ENCODE results near the gene EBF3. TPM values are rescaled to one million over a fixed set of nuclear protein-coding genes. Genes with fewer than 3 reads are reported as not detected.

EBF3 gene
- total RNA-seq, 2 donors from 2014 or later: 0.12 to 0.80 TPM

DNA sequence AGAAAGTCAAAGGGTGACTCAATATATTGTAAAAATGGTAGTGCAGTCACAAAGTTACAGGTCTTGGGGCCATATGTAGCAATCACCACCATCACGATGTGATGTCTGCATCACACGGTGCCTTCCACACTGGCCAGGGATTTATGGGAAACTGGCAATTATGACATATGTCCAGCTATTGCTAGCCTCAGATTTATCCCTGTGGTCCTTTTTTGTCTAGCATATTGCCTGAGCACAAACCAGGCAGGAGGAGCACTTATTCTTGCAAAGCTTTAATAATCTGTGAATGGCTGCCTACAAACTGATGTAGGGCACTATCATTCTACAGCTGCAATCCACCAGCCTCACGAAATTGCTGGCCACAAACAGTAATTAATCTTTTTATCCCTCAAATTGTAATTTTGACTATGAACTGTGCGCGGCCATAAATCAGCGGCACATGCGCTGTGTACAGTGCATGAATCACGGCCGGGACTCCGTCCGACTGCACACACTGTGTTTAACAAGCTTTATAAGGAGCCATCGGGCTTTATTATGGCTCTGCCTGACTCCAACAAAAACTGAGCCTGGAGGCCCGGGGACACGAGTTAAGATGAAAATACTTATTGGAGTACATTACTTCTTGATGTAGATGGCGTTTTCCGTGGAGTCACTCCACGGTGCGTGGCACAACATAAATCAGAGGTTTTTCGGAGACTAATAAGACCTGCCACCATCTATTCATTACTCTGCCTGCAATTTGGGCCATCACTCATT, 115.2 kb downstream of the EBF3 start:
- no peak for DNase-seq
- Histone ChIP-seq H3K27ac (no peak overlapping the region), H3K9ac (ENCODE audit: low read depth in 2 of 2, low read length in 2 of 2) (no peak overlapping the region), H3K4me3 (no peak overlapping the region), H3K27me3 (no peaks in the 10 kb centered on the region), H3K4me1 (no peaks in the 10 kb centered on the region), H3K9me3 (no peaks in the 10 kb centered on the region), H3K36me3 (no peaks in the 10 kb centered on the region)
- TF ChIP-seq, protein P1, sequence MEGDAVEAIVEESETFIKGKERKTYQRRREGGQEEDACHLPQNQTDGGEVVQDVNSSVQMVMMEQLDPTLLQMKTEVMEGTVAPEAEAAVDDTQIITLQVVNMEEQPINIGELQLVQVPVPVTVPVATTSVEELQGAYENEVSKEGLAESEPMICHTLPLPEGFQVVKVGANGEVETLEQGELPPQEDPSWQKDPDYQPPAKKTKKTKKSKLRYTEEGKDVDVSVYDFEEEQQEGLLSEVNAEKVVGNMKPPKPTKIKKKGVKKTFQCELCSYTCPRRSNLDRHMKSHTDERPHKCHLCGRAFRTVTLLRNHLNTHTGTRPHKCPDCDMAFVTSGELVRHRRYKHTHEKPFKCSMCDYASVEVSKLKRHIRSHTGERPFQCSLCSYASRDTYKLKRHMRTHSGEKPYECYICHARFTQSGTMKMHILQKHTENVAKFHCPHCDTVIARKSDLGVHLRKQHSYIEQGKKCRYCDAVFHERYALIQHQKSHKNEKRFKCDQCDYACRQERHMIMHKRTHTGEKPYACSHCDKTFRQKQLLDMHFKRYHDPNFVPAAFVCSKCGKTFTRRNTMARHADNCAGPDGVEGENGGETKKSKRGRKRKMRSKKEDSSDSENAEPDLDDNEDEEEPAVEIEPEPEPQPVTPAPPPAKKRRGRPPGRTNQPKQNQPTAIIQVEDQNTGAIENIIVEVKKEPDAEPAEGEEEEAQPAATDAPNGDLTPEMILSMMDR (IDR thresholded peaks at IDR 0.05): no peak
- intact Hi-C loops (cut with DNase I): no loop called here

DNA sequence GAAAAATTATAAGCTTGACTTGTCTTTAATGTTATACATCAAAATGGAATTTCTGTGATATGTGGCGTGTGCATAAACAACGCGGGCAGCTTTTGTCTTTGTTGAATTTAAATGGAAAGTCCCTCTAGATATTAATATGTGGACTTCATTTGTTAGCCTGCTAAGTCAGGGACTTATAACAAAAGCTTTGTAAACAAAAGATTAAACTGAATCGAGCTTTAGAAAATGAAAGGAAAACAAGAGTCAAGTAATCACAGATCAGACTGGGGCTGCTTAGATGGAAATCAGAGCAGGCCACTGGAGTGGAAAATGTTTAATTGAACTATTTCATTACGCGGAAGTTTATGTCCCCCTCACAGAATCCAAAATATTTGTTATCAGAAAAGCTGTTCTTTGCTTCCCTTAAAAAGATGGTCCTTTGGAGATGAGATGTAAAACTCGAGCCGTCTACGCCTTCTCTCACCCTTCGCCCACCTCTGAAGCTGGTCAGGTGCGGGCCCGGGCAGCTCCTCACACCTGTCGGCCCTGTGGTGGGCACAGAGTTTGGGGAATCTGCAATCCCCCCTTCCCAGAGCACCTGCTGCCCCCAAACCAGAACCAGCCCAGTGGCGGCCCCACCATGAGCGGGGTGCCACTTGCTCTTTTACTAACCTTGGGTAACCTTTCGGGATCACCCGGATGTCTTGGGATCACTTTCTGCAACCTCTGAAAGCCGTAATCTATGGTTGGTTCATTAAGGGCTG, 116.2 kb downstream of the EBF3 start:
- no peaks in the 10 kb centered on the region for H3K36me3 ChIP-seq
- no peak overlapping the region for H3K27ac ChIP-seq
- no peaks in the 10 kb centered on the region for H3K9me3 ChIP-seq
- TF ChIP-seq, protein P1 (IDR thresholded peaks at IDR 0.05): no peak
- intact Hi-C loops (cut with DNase I): no loop called here
- H3K9ac ChIP-seq (ENCODE audit: low read depth in 2 of 2, low read length in 2 of 2): no peak overlapping the region
- H3K4me1 ChIP-seq: no peaks in the 10 kb centered on the region
- no peak overlapping the region for H3K4me3 ChIP-seq
- DNase-seq: no peak
- H3K27me3 ChIP-seq: no peaks in the 10 kb centered on the region

DNA sequence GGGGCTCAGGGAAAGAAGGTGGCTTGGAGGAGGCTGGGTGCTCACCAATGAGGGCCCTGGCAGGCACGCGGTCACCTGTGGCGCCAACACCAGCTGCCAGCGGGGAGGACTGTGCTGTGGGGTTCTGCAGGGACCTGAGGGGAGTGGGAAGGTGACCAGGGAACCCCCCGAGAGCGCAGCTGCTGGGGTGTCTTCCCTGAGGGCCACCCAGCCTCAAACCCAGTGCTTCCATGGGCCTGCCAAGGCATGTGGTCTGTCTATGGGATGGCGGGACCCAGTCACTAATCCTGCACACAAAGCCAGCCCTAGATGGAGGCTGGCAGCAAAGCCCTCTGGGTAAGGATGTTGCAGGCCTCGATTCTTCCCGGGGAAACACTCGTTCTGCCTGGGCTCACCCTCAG, 117.1 kb downstream of the EBF3 start:
- H3K36me3 ChIP-seq: no peaks in the 10 kb centered on the region
- no peaks in the 10 kb centered on the region for H3K4me1 ChIP-seq
- H3K27me3 ChIP-seq: no peaks in the 10 kb centered on the region
- DNase-seq: no peak
- H3K4me3 ChIP-seq: no peak overlapping the region
- TF ChIP-seq, protein P1 (IDR thresholded peaks at IDR 0.05): no peak
- no peak overlapping the region for H3K9ac ChIP-seq (ENCODE audit: low read depth in 2 of 2, low read length in 2 of 2)
- H3K27ac ChIP-seq: no peak overlapping the region
- intact Hi-C loops (cut with DNase I): no loop called here
- no peaks in the 10 kb centered on the region for H3K9me3 ChIP-seq

DNA sequence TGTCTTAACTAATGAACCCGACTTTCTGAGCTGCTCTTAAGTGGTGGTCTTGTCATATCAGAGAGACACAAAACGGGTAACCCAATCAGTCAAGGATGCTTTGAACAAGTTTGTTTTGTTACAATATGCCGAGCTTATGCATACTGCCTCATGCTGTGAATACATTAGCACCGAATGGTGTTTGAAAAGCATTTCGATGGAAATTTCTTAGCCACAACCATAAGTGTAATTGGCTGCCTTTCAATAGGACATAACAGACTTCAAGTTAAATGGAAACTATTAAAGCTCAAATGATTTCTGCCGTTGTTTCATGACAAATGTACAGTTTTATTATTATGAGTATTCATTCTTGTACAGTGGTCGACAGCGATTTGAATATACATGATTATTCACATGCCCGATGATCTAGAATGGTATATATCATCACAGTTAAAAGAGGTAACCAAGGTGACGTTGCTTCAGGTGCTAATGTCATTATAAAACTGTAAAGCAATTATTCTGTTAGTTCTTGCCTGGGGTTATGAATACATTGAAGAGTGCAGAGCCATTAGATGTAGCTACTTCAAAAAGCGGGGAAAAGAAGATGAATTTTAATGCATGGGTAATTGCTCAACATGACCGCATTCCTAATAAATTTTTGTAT, 118.8 kb downstream of the EBF3 start:
- Histone ChIP-seq H3K27ac (no peak overlapping the region), H3K4me1 (no peaks in the 10 kb centered on the region), H3K9me3 (no peaks in the 10 kb centered on the region), H3K4me3 (no peak overlapping the region), H3K36me3 (no peaks in the 10 kb centered on the region), H3K9ac (ENCODE audit: low read depth in 2 of 2, low read length in 2 of 2) (no peak overlapping the region), H3K27me3 (no peaks in the 10 kb centered on the region)
- intact Hi-C loops (cut with DNase I): no loop called here
- TF ChIP-seq, protein P1 (IDR thresholded peaks at IDR 0.05): no peak
- no peak for DNase-seq

DNA sequence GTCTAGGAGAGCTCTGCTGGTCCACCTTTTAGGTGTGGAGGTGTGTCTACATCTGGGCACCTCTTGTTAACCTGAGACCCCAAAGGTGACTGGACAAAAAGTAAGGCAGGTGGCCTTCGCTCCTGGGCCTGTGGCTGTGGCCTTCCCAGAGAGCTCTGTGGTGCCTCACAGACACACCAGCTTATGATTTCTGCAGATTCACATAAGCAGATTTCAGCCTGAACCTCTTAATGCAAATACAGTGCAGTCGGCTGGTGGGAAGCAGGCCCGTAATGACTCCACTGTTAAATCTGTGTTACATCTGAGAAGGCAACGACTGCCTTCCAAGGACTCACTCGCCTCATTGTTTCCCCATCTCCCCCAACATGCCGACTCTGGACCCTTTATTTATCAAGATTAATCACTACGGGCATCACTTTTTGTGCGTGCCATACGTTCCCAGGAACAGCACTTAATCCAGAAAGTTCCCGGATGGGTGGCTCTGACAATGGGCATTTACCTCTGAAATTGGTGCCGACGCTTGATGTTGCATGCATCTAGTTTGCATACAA, 119.8 kb downstream of the EBF3 start:
- no peak for DNase-seq
- TF ChIP-seq, protein P1 (IDR thresholded peaks at IDR 0.05): no peak
- Histone ChIP-seq H3K4me1 (no peaks in the 10 kb centered on the region), H3K9me3 (no peaks in the 10 kb centered on the region), H3K27me3 (no peaks in the 10 kb centered on the region), H3K9ac (ENCODE audit: low read depth in 2 of 2, low read length in 2 of 2) (no peak overlapping the region), H3K4me3 (no peak overlapping the region), H3K27ac (no peak overlapping the region), H3K36me3 (no peaks in the 10 kb centered on the region)
- intact Hi-C loops (cut with DNase I): no loop called here

Data from colonic mucosa (tissue), 4 donors.